Epithelial cell of prostate (primary cell): Measurements from ENCODE around the gene LDB2.

Experiments used
- DNase-seq: peaks from one replicate; pipeline ENCODE4 v3.0.0-alpha.2; 2011; ENCODE audit warnings: low read depth, low spot score
- H3K27ac ChIP-seq: fragments of 450-650 bp; 2 replicates; pipeline ENCODE4 v1.5.1; 2017; ENCODE audit warnings: mild to moderate bottlenecking

Gene LDB2

DNA sequence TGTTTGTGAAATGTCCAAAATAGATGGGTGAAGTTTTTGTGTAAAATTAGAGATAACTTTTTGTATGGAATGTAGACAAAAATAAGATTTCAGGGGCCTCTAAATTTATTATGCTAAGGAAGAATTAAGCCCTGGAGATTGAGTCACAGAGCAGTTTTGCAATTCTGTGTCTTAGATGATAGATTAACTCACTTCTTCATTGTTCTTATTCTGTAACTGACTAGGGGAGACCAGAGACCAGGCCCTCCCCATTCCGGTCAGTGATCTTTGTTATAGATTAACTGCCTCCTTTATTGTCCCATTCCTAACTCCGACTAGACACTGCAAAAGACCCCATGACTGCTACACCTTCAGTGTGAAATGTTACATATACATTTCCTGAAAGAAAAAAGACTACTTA is 433.8 kb downstream of the LDB2 start:
- DNase-seq: no peak
- H3K27ac ChIP-seq: no peak overlapping the region

DNA sequence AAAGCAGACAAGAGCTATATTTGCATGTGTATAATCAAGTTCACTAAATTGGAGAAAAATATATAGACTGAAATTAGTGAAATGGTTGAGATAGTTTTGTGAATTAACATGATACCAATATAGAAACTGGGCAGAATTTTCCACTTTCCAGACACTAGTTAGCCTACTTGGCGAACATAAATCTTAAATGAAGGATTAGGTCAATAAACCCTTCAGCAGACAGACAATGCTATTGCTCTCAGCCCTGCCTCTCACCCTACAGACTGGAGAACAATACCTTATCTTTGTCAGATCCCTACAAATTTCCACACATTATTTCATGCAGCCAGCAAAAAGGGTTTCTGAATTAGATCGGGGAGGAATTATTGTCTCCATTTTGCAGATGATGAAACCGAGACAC is 435.8 kb downstream of the LDB2 start:
- DNase-seq: no peak
- no peak overlapping the region for H3K27ac ChIP-seq

DNA sequence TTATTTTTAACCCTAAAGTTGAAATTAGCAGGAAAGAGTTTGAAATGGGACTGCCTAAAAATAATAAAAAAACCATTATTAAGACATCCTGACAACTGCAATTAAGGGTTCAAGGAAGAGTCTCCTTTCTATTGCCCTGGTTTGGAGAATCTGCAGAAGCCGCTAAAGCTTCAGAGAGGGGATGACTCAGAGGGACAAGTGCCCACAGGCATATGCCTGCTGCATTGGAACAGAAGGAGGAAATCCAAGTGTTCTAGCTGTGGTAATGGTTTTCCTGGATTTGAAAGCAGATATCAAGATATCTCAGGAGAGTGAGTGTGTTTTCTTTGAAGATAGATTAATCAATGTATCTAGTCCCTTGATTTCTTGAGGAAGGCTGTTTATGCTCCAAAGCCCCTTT is 437.1 kb downstream of the LDB2 start:
- no peak overlapping the region for H3K27ac ChIP-seq
- DNase-seq: peak; percentile 16

DNA sequence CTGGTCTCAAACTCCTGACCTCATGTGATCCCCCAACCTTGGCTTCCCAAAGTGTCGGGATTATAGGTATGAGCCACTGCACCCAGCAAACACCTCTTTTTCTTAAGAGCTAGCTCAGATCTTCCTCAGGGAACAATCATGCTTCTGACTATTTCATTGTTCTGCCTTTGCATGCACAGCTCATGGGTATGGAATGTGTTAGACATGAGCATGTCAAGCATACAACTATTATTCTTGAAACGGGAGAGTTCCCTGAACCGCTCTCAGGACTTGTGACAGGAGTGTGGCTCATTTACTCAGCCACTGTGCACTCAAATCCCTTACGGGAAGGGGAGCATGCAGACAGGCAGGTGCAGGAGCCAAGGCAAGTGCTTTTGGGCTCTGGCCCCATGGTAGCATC is 440.5 kb downstream of the LDB2 start:
- H3K27ac ChIP-seq: no peak overlapping the region
- DNase-seq: no peak
